Measurements from ENCODE around the gene CHKA.

GRCh38 chr11:68159161-68159560 lies 38.0 kb upstream of the CHKA start:
- TF ChIP-seq POLR2A (IDR thresholded peaks at IDR 0.05; ENCODE audit: low read length) = no peak
- no peak for TF ChIP-seq GATA1 (IDR thresholded peaks at IDR 0.05; ENCODE audit: low read depth, low read length)
